GM18868 (cell line): ENCODE data around the gene TGFBR1.
"Not testable (repeated sequence)": the region's sequence is repeated elsewhere in the genome, so short reads cannot be mapped to it uniquely, and the experiment has no call there.

Experiments used
- ATAC-seq: cut with Tn5 transposase; IDR thresholded peaks from one replicate; pipeline ENCODE4 v1.9.1; 2021; ENCODE audit warnings: mild to moderate bottlenecking, moderate library complexity; ENCODE audit not compliant: unreplicated experiment

TGFBR1 gene

GRCh38 chr9:99075246-99075912, 29.5 kb upstream of the TGFBR1 start:
- no peak for ATAC-seq

GRCh38 chr9:99076030-99076429, 28.9 kb upstream of the TGFBR1 start:
- ATAC-seq, result no peak

GRCh38 chr9:99076483-99077171, 28.3 kb upstream of the TGFBR1 start:
- peak; percentile 59 for ATAC-seq

- ATAC-seq, result no peak
Measured at GRCh38 chr9:99078717-99079116, 26.2 kb upstream of the TGFBR1 start.

- ATAC-seq, result no peak
Measured at GRCh38 chr9:99079542-99079941, 25.4 kb upstream of the TGFBR1 start.

GRCh38 chr9:99083051-99083450, 21.9 kb upstream of the TGFBR1 start:
- ATAC-seq, result no peak

GRCh38 chr9:99085949-99086948, 18.7 kb upstream of the TGFBR1 start:
- ATAC-seq, result no peak

- no peak for ATAC-seq
Measured at GRCh38 chr9:99087462-99087861, 17.5 kb upstream of the TGFBR1 start.

GRCh38 chr9:99090336-99091130, 14.4 kb upstream of the TGFBR1 start:
- no peak for ATAC-seq

- ATAC-seq, result no peak
Measured at GRCh38 chr9:99092643-99093491, 12.0 kb upstream of the TGFBR1 start.

GRCh38 chr9:99093492-99093791, 11.5 kb upstream of the TGFBR1 start:
- no peak for ATAC-seq

- no peak for ATAC-seq
Measured at GRCh38 chr9:99095565-99095964, 9.3 kb upstream of the TGFBR1 start.

GRCh38 chr9:99096409-99096808, 8.5 kb upstream of the TGFBR1 start:
- no peak for ATAC-seq

- ATAC-seq, result not testable (repeated sequence)
Measured at GRCh38 chr9:99099806-99100585, 4.9 kb upstream of the TGFBR1 start.

GRCh38 chr9:99101271-99101670, 3.6 kb upstream of the TGFBR1 start:
- no peak for ATAC-seq

GRCh38 chr9:99101812-99102211, 3.1 kb upstream of the TGFBR1 start:
- ATAC-seq, result no peak

- ATAC-seq, result no peak
Measured at GRCh38 chr9:99103054-99103895, 1.6 kb upstream of the TGFBR1 start.

GRCh38 chr9:99103901-99104458, 933 bp upstream of the TGFBR1 start:
- no peak for ATAC-seq
